Measurements from ENCODE around the gene IGSF9.

IGSF9 gene

GRCh38 chr1:159972443-159973205 lies 27.2 kb upstream of the IGSF9 start:
- DNase-seq, result no peak

DNA sequence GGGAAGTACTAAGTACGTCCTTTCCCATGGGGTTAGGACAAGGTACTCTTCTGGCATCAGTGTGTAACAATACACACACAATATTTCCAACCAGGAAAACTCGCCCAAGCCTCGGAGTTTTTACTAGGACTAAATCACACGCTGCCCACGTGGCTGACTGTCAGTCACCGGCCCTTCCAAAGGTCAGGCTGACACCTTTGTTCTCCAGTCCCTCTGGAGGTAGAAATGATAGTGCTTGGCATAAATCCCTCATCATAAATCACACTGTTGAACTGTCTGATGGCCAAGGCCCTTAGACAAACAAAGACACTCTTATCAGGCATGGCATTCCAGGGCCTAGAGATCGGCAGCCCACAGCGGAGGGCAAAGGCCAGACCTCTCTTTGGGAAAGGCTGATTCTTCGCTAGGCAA lies 25.5 kb upstream of the IGSF9 start:
- DNase-seq, result no peak

- DNase-seq, result no peak
Measured at GRCh38 chr1:159968901-159969300, 23.5 kb upstream of the IGSF9 start.

- no peak for DNase-seq
Measured at GRCh38 chr1:159965263-159965662, 19.9 kb upstream of the IGSF9 start.

- no peak for DNase-seq
Measured at GRCh38 chr1:159964144-159964543, 18.7 kb upstream of the IGSF9 start.

- no peak for DNase-seq
Measured at GRCh38 chr1:159962176-159962575, 16.8 kb upstream of the IGSF9 start.

DNA sequence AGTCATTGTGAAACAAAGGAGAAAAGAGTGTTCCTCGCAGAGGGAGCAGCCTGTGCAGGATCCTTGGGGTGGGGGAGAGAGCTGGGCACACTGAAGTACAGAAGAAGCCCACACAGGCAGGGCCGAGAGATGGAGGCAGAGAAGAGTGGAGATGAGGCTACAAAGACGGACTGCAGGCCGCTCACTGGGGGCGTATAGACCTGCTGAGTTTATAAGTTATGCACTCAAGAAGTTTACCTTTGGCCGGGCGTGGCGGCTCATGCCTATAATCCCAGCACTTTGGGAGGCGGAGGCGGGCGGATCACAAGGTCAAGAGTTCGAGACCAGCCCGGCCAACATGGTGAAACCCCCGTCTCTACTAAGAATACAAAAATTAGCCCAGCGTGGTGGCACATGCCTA lies 16.2 kb upstream of the IGSF9 start:
- DNase-seq, result no peak

DNA sequence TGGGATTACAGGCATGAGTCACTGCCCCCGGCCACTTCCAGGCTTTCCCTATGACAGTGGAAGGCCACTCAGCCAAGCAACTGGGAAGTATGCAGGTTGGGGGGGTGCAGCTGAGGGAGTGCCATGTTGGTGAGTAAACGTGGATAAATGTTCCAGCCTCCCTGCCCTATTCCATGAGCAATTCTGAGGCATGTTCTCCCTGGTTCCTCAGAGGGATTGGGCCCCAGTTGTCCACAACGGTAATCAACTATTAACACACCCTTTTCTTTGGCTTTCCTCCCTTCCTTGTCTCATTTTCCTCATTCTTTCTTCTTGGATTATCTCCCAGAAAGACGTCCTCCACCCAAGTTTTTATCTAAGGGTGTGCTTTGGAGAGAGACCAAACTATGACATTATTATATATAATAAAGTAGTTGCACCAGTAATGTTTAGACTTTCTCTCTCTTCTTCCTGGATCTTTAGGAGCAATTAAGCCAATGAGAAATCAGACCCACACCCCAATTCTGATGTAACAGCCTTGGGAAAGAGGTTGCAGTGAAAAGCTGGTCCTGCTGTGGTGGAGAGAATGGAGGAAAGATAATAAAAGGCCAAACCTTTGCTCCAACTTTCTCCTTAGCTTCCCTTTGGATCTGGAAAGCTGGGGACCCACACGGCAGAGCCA lies 15.4 kb upstream of the IGSF9 start:
- DNase-seq, result no peak

GRCh38 chr1:159959451-159959850 lies 14.0 kb upstream of the IGSF9 start:
- DNase-seq, result no peak

DNA sequence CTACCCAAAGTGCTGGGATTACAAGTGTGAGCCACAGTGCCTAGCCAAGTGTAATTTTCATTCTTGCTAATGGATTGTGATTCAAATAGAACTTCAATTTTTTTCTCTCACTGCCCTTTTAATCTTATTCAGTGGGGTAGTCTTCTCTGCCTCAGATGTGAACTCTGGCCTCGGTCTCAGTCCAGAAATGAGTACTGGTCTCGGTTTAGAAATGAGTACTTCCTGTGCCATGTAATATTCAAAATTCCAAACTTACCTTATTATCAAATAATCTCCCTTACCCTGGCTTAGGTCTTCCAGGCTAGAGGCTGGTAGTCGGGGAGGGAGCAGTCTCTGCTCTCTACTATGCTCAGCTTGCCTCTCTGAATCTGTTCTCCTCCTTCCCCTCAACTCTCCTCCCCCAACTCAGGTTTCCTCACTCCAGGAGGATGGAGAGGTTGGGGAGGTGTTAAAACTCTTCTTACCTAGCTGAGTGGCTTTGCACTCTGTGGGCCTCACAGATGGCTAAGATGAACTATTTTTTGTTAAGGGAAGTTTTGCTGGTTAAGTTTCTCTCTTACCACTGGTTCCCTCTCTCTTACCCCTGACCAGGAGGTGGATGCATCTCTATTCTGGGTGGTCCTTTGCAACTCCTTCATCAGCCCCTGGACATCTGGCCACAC lies 13.4 kb upstream of the IGSF9 start:
- no peak for DNase-seq

DNA sequence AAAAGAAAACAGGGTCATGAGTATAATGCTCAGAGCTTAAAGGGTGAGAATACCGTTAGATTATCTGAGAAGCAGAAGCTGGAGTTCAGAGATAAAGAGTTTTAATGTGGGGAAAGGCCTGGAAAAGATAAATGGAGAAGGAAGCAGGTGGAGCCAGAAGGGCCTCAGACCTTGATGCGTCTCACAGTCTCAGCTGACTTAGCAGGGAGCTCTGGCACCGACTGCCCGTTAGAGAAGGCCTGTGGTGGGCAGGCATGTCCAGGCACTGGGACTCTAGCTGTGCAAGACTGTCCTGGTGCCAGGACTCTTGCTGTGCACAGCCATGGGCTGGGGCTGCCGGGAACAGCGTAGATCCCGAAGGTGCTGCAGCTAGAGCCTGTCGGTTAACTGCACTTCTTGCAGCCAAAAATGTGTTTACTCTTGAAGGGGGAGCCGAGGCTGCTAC lies 12.4 kb upstream of the IGSF9 start:
- DNase-seq, result no peak

- no peak for DNase-seq
Measured at GRCh38 chr1:159955456-159955855, 10.0 kb upstream of the IGSF9 start.

DNA sequence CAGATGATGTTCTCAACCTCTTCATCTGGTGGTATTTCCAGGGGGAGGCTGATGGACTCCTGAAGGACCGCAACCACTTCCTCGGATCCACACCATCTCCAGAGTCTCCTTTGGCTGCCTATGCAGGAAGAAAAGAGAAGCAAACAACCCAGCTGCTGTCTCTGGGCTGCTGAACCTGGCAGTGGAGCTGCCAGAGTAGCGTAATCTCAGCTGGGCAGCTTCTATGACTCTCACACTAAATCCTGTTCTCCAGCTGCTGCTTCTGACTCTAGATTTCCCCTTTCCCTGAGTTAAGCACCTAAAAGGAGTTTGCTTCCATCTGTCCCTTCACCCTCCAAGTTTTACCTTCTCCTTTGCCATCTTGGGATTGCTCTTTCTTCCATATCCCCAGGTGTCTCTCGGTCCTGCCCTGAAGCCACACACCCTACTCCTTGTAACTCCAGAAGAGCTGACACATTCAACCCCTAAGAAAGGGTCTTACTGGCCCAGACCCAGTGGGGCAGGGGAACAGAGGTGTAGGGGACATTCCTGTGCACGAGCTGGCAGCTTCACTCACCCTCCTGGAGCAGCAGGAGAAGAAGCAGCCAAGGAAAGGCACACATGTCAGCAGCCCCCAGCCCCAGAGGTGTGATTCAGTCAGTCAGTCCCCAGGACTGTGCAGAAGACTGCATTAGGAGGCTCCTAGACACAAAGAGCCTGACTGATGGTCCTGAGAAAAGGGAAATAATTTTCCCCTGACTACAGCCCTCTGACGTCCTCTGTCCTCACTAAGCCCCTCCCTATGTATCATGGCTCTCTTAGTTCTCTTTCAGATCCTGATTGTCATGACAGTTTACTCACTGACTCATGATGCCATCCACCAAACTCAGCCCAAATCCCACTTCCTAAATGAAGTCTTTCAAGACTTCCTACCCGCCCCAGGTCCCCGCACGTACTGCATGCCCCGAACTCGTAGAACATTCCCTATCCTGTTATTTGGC lies 8.4 kb upstream of the IGSF9 start, which contains the start of gene SLAMF9:
Gene SLAMF9, minus strand, starts transcription at position 702 of the 980 bp plus-strand sequence. Its CDS starts 100 bp downstream, at position 602.
- DNase-seq, result peak; percentile 89

DNA sequence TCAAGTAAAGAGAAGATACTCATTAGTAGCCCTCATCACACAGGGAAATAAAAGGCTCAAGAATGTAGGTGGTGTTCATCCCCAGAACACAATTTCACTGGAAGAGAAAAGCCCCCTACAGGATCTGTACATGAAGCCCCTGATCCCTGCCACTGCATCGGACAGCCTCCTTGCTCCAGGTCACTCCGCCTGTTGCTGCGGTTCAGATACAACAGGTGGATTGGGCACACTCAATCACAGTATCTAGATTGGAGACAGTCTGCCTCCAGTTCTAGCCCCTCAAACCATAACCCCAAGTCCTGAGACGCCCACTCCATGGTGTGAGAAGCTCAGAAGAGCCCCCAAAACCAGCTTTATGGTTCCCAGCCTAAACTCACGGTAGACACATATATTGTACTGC lies 7.5 kb upstream of the IGSF9 start:
- no peak for DNase-seq

GRCh38 chr1:159951551-159951950 lies 6.1 kb upstream of the IGSF9 start:
- no peak for DNase-seq

DNA sequence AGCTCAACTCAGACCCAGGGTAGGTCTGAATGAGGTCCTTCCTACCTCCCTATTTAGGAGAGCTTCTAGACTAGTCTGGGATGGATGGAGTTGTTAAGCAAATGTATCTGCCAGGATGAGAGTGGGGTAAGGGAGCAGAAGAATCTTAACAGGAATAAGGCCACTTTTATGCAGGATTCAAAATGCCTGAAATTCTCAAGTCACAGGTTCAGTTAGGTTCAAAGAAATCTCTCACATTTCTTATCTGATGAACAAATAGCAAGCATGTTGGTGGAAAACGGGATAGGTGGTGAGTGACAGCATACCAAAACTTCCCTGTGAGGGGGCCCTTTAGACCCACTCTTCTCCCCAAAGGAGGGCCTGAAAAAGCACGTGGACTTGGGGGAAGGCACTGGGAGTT lies 5.6 kb upstream of the IGSF9 start:
- no peak for DNase-seq

DNA sequence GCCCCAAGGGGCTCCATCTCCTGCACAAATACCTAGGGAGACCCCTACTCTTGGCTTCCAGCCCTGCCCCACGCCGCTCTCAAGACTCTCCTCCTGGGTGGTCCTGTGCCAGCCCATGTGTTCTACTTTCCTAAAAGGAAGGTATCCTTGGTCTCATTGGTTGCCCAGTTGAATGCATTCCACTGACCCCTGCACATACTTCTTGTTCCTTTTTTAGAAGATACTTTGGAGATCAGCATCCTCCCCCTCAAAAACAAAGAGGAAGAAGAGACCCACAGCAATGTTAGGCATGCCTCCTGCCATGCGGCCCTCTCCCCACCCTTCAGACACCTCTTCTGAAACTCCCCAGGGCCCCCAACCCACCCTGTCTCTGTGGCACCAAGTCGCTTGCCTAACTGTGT lies 4.6 kb upstream of the IGSF9 start:
- DNase-seq, result peak; percentile 51

DNA sequence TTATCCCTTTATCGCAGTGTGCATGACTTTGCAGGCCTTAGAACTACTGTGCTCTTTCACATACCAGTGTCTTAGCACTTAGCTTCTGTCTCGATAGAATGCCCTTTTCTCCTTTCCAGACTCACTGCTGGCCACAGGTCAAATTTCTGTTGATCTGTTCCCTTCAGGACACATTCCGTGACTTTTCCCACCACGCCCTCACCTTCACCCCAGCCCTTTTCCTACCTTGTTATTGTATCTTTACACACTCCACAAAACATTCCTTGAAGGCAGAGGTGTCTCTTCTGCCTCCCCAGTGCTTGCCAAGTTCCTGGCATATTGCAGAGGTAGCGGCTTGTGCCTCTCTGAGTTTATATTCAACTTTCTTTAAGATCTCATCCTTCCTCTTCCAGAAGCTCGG lies 3.7 kb upstream of the IGSF9 start:
- DNase-seq, result no peak

DNA sequence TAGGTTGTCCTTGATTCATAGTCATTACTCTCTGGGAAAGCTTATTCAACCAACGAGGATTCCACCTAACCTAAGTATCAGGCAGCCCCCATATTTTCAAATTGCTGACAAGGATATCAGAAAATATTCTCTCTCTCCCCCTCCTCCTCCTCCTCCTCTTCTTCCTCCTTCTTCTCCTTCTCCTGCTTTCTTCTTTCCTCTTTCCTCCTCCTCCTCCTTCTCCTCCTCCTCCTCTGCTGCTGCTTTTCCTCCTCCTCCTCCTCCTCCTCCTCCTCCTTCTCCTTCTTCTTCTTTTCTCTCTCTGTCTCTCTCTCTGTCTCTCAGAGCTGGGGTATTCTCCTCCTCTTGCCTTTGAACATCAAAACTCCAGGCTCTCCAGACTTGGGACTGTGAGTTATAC lies 2.5 kb upstream of the IGSF9 start:
- no peak for DNase-seq

DNA sequence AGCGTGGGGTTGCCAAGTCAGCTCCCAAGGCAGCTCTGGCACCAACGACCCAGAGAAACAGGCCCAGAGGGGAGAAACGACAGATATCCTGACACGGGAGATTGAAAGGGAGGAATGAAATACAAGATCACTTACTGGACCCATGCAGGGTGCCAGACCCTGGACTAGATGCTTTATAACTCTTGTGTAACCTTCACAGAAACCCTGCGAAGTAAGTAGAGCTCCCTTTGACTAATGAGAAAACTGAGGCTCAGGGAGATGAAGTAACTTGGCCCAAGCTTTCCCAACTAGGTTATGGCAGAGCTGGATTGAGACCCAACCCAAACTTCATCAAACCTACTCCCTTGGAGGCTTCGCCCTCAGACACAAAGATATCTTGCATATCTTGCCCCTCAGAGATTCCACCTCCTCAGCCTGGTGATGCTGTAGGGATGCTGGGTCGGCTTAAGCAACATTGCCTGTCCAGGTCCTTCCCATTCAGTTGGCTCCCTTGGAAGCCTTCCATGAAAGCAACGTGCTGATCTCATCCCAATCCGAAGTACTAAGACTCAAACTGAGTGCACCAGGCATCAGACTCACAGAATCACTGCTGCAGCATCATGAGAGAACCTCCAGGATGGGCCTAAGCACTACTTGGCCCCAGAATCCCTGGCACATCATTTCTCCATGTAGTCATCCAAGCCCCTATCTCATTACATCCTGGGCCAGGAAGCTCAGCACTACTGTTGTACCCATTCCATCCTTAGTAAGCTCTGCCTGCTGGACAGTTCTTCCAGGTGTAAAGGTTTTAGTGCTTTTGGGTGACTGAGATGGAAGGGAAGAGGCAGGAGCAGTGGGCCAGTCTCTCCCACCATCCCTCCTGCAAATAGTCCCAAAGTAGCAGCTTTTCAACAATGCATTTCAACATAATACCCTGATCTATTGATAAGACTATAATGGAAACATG lies 1.1 kb upstream of the IGSF9 start:
- DNase-seq, result no peak

GRCh38 chr1:159944623-159945455 lies 574 bp downstream of the IGSF9 start:
- DNase-seq, result no peak

All from MV-4-11 (cell line).